ENCODE measurements around the gene BCL11B.

The BCL11B gene

DNA sequence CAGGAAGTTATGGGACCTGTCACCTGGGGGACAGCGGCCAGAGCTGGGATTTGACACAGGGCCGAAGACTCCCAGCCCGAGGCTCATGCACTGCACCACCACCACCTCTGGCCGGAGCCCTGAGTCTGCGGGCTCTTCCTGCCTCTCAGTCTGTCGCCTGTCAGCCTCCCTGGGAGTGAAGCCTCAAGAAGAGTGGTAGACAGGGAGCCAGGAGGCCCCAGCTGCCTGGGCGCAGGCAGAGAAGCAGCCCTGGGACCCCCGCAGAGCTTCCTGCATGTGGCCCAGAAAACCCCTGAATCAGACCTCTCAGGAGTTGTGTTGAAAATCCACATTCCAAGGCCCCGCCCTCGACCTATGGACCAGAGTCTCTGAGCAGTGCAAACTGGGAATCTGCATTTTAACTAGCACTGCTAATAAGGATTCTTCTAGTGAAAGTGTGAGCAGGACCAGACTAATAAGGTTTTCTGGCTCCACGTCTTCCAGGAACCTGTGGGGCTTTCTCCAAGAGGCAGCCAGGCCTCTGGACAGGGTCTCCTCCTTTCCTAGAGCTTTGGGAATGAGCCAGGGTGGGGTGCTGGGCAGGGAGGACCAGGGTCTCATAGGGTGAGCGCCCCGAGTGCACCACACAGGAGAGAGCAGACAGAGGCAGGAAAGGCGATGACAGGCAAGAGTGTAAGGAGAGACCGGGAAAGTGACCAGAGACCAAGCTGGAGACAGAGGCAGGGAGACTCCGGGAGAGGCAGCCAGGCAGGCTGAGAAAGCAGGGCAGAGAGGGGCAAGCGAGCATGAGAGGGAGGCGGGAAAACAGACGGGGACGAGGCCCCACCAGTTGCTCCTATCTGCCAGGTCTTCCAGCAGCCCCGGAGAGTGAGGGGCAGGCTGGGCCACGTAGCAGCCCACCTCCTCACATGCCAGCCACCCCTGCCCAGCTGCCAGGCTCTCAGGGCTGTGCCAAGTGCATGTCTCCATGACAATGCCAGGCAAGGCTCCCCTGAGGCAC, 112.4 kb downstream of the BCL11B start:
- DNase-seq (ENCODE audit: low read depth), result no peak

DNA sequence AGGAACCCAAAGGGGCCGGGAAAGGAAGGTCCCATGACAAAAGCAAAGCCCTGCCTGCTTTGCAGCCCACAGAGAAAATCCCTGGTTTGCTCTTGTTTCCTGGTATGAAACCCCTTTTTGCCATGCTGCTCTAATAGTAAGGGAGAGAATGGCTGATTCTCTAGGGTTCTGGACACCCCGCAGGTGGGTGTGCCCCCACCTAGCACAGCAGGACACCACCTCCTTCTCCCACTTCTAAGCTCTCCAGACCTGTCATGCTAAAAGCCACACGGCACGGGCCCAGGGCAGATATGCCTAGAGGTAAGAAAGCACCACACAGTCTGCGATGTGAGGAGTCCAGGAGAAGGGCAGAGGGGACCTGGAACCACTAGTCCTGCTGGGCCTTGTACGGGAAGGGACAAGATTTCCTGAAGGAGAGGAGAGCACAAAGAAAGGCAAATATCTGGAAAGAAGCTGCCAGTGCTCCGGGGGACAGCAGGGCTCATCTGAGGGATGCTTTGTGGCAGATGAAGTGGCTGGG, 113.3 kb downstream of the BCL11B start:
- no peak for DNase-seq (ENCODE audit: low read depth)

DNA sequence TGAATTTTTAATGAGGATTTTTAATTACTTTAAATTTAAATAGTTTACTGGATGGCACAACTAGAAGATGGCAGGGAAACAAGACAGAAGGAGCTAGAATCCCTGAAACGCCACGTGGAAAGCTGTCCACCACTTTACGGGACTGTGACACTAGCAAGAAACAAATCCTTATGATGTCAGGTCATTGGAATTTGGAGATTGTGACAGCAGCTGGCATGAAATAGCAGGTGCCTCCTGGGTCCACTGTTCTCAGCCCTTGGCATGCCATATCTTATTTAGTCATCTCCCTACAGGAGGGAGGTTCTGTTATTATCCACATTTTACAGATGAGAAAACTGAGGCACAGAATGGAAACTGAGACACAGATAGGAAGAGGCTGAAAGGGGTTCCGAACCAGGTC, 113.8 kb downstream of the BCL11B start:
- no peak for DNase-seq (ENCODE audit: low read depth)

DNA sequence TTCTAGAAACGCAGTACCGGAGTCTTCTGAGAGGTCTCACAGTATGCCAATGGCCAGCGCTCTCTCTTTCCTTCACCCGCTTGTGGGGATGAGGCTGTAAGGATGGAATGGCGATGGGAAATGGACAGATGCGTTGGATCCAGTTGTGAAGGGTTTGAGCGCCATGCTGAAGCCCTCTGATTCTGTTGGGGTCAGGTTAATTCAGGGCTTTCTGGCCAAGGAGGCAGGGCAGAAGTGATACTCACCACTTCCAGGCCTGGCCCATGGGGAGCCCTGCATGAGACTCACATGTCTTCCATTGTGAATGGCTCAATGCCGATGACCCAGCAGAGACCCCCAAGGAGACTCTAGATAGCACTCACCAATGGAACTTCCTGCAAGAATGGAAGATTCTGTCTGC, 114.3 kb downstream of the BCL11B start:
- no peak for DNase-seq (ENCODE audit: low read depth)

DNA sequence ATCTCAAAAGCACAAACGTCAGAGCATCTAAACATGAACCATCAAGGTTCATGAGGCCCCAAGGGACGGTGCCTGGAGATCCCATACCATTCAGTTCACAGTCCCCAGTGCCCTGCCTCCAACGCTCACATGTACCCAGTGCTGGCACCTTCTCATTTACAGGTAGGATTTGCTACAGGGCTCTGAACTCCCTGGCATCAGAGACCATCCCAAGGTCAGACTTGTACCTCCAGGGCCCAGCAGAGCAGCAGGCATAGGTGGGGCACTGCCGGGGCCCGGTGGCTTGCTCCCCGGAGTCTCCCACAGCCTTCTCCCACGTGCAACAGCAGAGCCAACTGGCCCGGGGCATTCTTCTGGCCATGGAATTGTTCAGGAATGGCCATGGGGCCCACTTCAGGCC, 114.8 kb downstream of the BCL11B start:
- DNase-seq (ENCODE audit: low read depth), result no peak

DNA sequence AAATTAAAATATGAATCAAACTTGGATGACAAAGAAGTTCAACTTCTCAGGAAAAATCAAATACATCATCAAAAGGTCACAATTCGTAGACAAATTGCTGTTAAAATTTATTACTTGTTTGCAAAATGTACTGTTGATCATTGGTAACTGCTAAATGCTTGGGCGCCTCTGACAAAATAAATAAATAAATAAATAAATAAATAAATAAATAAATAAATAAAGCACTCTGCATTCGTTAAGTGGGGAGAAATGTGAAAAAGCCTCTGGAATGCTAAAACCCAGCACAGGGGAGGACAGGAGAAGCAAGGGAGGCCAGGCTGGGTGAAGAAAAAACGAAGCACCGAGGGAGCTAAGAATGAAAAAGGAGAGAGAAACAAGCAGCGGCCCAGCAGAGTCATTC, 115.2 kb downstream of the BCL11B start:
- no peak for DNase-seq (ENCODE audit: low read depth)

DNA sequence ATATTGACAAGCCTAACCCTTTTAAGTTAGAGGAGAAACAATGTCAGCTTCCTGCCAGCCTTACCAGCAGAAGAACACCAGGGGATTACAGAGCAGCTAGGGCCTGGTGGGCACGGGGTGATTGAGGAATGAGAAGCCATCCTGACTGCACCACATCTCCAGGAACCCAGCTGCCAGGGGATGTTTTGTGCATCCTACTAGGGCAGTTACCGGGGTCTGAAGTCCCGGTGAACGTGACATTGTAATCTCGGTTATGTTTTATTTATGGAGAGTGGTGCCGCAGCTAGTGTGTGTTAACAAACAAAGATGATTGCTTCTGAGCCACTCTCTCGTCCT, 115.9 kb downstream of the BCL11B start:
- DNase-seq (ENCODE audit: low read depth), result no peak

DNA sequence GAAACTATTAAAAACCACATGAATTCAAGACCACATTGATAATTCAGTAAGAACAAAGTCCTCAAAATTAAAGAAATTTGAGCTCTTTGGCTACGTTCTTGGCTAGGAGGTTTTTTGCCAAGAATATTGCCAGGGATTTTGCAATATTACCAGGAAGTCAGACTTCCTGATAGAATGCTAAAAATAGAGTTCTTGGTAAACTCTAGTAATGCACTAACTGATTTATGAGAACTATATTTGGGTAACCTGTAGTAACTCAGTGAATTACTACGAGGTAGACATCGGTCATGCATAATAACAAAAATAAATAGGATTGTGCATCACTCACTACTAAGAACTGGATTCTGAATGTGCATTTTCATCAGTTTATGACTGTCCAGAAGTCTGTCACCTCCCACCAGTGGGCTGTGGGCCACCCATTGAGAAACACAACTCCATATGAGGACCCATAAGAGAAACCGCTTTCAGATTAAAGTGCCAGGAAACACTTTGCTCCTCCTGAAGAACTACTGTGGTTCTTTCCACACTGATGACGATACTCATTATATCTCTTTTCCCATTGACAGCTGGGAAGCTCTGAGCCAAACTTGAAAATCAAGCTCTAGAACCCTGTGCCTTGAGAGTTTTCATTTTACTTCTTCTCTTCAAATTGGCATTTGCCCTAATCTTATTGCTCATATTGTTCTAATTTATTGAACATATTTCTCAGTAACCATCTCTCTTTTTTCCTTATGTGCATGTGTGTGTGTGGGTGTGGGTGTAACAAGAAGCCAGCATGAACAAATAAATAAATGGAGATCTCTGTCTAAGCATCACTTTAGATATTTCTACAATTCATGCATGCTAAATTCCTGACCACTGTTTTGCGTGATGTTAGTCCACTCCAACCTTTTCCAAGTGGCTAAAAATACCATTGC, 116.6 kb downstream of the BCL11B start:
- no peak for DNase-seq (ENCODE audit: low read depth)

DNA sequence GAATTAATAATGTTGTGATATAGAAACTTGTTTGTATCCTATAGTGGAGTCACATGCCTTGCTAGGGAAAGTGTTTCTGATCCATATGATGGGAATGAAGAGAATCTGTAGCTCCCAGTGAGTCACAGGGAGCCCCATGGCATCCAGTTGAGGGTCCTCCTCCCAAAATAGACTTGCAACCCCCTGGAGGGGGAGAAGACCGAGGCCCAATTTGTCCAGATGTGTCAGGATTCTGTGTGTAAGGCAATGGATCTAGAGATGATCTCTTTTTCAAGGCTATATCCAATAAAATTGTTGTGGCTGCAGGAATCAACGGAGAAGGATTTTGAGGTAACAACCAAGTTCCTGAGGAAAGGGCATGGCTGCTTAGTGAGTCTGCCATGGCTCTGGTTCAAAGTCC, 121.8 kb downstream of the BCL11B start:
- DNase-seq (ENCODE audit: low read depth), result no peak

DNA sequence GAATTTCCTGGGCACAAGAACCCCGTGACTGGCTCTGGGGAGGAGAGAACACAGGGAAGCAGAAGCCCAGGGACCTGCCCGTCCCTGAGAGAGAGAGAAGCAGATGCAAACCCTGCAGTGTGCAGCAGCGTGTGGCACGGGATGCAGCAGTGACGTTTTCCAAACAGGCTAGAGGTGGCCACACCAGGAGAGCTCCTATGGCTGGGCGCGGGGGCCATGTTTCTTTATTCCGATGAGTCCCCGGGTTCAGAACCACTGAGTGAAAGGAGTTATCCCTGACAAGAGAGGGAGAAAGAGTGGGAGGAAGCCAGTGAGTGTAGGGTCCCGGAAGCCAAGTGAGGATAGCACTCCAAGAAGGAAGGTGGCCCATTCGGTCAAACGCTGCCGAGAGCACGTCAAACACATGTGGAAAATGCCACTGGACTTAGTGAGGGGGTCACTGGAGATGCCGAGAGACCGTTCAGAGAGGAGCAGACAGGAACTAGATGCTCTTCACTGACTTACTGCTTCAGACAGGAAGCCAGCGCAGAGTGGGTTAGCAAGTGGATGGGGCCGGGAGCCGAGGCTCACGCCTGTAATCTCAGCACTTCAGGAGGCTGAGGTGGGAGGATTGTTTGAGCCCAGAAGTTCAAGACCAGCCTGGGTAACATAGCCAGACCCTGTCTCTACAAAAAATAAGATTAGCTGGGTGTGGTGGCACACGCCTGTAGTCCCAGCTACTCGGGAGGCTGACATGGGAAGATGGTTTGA, 123.0 kb downstream of the BCL11B start:
- no peak for DNase-seq (ENCODE audit: low read depth)

DNA sequence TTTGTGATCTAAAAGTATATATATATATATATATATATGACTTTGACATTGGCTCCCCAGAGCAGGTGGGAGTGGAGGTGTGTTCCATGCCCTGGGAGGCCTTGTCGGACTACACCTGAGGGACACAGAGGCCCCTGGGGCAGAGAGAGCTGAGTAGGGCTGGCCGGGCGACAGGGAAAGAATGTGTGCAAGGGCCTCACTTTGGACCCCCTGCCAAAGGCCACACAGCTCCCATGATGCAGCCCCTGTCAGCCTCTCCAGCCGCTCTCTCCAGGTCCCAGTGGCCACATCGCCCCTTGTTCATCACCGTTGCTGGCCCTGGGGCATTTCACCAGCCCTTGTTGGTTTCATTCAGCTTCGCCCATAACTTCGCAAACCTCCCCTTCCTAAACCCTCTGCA, 123.9 kb downstream of the BCL11B start:
- DNase-seq (ENCODE audit: low read depth), result no peak

DNA sequence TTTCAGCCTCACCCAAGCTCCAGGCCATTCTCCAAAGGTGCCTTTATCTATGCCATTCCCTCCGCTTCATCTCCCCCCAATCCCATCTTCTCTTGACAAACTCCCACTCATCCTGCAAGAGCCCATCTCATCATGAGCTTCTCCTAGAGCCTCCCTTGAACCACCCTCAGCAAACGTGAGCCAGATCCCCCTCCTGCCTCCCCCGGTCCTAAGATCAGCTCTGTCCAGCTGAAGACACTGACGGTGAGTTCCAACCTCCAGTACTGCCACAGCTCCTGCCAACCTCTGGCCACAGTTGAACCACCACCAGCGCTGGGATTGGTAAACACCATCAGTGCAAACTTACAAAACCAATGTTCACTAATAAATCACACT, 124.6 kb downstream of the BCL11B start:
- no peak for DNase-seq (ENCODE audit: low read depth)

DNA sequence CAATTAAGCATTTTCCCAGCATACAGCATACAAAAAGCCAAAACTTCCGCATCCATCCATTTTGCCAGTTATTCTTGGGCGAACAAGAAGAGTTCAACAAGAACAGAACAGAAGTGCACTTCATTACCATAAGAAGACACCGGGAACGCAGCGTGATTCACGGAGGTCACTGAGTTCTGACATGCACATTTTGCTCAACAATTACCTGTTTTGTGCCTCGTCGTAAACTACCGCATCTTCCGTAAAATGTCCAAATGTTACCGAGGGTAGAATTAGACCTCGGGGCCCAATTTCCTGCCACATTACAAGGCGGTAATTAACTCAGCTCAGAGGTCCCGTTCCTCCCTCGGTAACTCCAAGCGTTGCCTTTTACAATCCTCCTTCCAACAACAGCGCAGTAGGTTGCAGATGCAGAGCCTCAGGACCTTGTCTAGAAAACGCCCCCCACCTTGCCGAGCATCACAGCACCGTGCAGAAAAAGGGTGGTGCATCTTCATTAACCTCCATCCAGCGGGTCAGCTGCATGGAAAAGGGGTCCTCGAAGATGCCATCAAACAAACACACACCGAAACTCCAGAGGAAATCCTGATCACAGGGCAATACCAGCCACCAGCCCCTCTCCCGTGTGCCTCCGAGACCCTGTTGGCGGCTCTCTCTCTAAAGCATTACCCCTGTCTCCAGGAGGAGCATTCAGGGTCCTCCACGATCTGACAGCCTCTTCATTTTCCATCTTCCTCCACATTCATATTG, 125.2 kb downstream of the BCL11B start:
- DNase-seq (ENCODE audit: low read depth), result no peak

DNA sequence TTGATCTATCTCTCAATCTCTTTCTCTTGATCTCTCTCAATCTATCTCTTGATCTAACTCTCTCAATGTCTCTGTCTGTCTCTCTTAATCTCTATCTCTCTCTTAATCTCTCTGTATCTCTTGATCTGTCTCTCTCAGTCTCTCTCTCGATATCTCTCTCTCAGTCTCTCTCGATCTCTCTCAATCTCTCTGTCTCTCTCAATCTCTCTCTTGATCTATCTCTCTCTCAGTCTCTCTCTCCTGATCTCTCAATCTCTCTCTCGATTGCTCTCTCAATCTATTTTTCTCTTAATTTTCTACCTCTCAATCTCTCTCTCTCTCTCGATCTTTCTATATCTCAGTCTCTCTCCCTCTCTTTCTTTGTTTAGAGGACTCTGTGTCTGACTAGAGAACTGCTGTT, 126.7 kb downstream of the BCL11B start:
- DNase-seq (ENCODE audit: low read depth), result no peak

DNA sequence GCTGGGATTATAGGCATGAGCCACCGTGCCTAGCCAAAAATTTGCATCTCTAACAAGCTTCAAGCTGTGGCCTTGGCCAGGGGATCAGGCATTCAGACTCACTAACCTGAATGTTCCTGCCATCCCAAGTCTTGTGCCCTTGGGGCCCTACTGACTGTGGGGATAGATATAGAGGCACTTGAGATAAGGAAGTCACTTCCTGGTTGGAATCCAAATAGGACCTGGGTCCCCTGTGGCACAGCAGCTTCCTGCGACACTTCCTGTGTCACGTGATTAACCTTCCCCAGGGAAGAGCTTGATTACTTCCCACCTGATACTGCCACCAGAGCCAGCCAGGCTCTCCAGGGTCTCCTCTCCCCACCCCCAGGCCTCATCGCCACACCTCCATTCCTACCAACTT, 128.2 kb downstream of the BCL11B start:
- DNase-seq (ENCODE audit: low read depth), result no peak

DNA sequence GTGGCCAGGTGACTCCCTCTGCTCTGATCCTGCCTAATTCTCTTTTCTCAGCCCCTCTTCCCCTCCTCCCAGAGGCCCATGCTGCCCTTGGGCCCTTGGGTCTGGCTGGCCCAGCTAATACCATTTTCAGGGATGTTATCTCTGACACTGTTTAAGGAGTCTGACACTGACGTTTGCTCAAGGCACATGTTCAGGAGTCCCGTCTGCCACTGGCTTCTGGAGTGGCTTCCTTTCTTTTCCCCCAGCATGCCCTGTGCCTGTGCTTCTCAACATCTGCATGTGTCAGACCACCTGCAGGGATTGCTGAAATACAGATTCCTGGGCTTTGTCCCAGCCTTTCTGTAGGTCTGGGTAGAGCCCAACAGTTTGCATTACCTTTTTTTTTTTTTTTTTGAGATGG, 128.9 kb downstream of the BCL11B start:
- no peak for DNase-seq (ENCODE audit: low read depth)

DNA sequence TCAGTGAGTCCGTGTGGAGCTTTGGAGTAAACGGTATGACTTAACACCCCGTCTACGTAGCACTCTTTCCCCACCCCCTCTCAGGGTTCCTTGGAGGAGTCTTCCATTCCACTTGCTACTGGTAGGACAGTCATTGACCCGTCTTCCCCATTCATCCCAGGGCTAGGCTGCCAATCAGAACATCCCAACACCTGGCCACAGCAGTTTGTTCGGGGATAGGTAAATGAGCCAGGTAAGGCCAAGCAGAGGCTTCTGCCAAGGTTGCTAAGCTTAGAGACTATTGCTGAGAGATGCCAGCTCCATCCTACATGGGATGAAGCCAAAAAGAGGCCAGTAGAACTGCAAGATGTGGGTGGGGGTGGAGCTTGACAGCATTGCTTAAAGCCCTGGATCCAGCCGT, 130.8 kb downstream of the BCL11B start:
- DNase-seq (ENCODE audit: low read depth), result no peak

DNA sequence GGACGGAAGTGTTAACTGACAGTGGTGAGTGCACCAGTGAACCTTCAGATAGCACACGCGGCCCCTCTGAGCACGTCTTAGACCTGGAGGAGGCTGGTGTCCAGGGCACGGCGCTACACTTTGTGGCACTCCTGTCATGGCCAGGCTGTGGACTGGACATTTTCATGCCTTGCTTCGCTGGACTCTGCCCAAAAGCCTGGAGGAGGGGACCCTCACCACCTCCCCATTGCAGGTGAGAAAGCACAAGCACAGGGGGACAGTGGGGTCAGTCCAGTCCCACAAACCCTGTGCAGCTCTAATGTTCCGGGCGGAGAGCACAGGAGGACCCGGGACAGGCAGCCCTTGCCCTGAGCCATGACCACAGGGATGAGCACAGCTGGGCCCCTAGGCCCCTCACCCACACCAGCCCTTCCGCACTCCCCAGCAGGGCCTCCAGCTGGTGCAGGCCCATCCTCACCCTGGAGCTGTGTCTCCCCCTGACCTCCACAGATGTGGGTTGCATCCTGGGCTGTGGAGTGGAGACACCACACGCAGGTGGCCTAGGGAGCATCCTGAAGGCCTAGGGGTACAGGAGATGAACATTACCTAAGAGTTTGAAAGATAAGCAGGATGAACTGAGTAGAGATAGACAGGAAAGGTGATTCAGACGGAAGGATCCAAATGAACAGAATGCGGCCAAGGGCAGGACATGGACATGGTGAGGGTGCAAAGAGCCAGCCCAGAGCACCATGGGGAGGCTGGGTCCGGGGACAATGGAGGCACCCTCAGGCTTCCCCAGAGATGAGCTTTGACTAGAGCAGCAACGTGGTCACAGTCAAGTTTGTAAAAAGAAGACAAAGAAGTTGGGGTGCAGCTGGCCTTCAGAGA, 132.8 kb downstream of the BCL11B start:
- no peak for DNase-seq (ENCODE audit: low read depth)

DNA sequence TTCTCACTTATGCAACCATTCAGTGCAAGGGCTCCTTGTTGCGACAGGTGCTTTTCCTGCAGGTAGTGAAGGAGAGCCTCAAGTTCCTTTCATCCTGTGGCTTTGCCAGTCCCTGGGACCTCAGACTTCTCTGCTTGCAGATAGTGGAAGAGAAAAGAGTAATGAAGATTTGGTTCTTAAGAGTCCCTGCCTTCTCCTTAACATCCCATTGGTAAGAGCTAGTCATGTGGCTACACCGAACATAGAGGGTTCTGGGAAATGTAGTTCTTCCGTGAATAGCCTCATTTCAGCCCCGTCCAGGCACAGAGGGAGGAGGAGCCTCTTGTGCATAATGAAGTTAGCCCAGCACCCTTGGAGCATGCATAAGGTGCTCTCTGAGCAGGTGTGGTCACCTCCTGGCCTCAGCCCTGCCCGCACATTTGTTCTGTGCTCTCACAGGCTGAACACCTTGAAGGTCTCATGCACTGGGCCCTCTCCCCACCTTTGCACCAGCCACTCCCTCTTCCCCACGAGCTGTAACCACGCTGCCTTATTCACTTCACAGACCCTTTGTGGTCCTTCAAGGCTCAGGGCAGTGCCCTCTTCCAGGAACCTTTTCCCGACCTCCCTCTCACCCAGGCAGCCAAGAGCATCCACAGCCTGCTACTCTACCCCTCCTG, 134.0 kb downstream of the BCL11B start:
- DNase-seq (ENCODE audit: low read depth), result no peak

Measured in stimulated activated CD8-positive, alpha-beta memory T cell treated with anti-CD3 and anti-CD28 coated beads, Interleukin-7, amount 100 ng/mL, for 24 hours (primary cell).